DND-41 (cell line): ENCODE results near the gene ST6GALNAC3.

ENCODE experiments used
- ATAC-seq: fragments of 200-7000 bp; cut with Tn5 transposase; 3 replicates; pipeline ENCODE4 v1.9.1; 2021; ENCODE audit warnings: low read depth; ENCODE audit not compliant: insufficient read depth
- DNase-seq: peaks from one replicate; pipeline ENCODE4 v3.0.0-alpha.2; 2020
- H2AFZ ChIP-seq: 2 replicates; pipeline ENCODE4 v1.6.0; 2012; ENCODE audit warnings: low read depth, low read length
- H3K27ac ChIP-seq: 2 replicates; pipeline ENCODE4 v1.5.1; 2012; ENCODE audit warnings: low read length, inconsistent platforms
- H3K27me3 ChIP-seq: fragments of 200-600 bp; sonication (generic); 2 replicates; pipeline ENCODE4 v1.6.0; 2012; ENCODE audit warnings: low read length, mild to moderate bottlenecking, inconsistent platforms; ENCODE audit not compliant: insufficient read depth, poor library complexity
- H3K36me3 ChIP-seq: 2 replicates; pipeline ENCODE4 v1.5.1; 2012; ENCODE audit warnings: low read length, inconsistent platforms; ENCODE audit not compliant: insufficient read depth
- H3K4me1 ChIP-seq: 2 replicates; pipeline ENCODE4 v1.5.1; 2012; ENCODE audit warnings: mild to moderate bottlenecking, low read length; ENCODE audit not compliant: insufficient read depth
- H3K4me2 ChIP-seq: 2 replicates; pipeline ENCODE4 v1.6.0; 2012; ENCODE audit warnings: mild to moderate bottlenecking, moderate library complexity, low read length, inconsistent platforms; ENCODE audit not compliant: insufficient read depth
- H3K4me3 ChIP-seq, 2 experiments: fragments of 200-600 bp in 1 of 2; shearing (Covaris generic) in 1 of 2; 2 replicates each; pipeline ENCODE4 v1.5.1; 2012 to 2016; ENCODE audit warnings: inconsistent platforms in 2 of 2, low read length in 2 of 2, mild to moderate bottlenecking in 2 of 2, low read depth in 1 of 2, moderate library complexity in 1 of 2
- H3K79me2 ChIP-seq: 2 replicates; pipeline ENCODE4 v1.6.0; 2012; ENCODE audit warnings: low read length, inconsistent platforms; ENCODE audit not compliant: insufficient read depth
- H3K9ac ChIP-seq: 2 replicates; pipeline ENCODE4 v1.6.0; 2012; ENCODE audit warnings: low read depth, mild to moderate bottlenecking, inconsistent platforms, low read length, moderate library complexity
- H3K9me3 ChIP-seq: 2 replicates; pipeline ENCODE4 v1.5.1; 2012; ENCODE audit warnings: low read length, moderate library complexity, mild to moderate bottlenecking, inconsistent platforms; ENCODE audit not compliant: insufficient read depth, severe bottlenecking
- H4K20me1 ChIP-seq: 2 replicates; pipeline ENCODE4 v1.6.0; 2012; ENCODE audit warnings: low read length; ENCODE audit not compliant: insufficient read depth
- EZH2 ChIP-seq: IDR thresholded peaks from 3 replicates; pipeline ENCODE4 v1.6.1; 2012; ENCODE audit warnings: borderline replicate concordance, low read depth, mild to moderate bottlenecking, moderate library complexity, low read length, inconsistent platforms; ENCODE audit not compliant: severe bottlenecking
- TF ChIP-seq, protein P1 (sequence below): IDR thresholded peaks from 2 replicates; pipeline ENCODE4 v1.5.1; 2012; ENCODE audit warnings: borderline replicate concordance, low read length, moderate library complexity, mild to moderate bottlenecking; ENCODE audit not compliant: poor library complexity, severe bottlenecking; ENCODE audit errors: extremely low read depth

The ST6GALNAC3 gene

DNA sequence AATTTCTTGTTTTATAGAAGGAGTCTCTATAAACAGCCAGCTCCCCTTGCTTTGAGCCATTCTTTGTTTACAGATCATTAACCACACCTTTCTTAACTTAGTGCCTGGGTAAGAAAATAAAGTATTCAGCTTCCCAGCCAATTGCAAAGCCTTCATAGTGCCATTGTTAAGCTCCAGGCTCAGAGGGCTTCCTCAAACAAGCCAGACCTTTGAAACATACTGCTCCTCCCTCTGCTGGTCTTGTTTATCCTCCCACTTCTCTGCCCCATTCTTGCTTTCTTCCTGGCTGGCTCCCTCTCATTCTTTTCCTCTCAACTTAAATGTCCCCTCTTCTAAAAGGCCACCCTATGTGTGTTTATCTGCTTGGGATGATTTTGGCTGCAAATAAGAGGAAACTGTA is 473.4 kb downstream of the ST6GALNAC3 start:
- H3K9me3 ChIP-seq, result no peaks in the 10 kb centered on the region
- H2AFZ ChIP-seq, result no peak overlapping the region
- H3K4me1 ChIP-seq, result no peaks in the 10 kb centered on the region
- no peak overlapping the region for H3K27ac ChIP-seq
- no peaks in the 10 kb centered on the region for H3K27me3 ChIP-seq
- no peaks in the 10 kb centered on the region for H4K20me1 ChIP-seq
- TF ChIP-seq, protein P1, sequence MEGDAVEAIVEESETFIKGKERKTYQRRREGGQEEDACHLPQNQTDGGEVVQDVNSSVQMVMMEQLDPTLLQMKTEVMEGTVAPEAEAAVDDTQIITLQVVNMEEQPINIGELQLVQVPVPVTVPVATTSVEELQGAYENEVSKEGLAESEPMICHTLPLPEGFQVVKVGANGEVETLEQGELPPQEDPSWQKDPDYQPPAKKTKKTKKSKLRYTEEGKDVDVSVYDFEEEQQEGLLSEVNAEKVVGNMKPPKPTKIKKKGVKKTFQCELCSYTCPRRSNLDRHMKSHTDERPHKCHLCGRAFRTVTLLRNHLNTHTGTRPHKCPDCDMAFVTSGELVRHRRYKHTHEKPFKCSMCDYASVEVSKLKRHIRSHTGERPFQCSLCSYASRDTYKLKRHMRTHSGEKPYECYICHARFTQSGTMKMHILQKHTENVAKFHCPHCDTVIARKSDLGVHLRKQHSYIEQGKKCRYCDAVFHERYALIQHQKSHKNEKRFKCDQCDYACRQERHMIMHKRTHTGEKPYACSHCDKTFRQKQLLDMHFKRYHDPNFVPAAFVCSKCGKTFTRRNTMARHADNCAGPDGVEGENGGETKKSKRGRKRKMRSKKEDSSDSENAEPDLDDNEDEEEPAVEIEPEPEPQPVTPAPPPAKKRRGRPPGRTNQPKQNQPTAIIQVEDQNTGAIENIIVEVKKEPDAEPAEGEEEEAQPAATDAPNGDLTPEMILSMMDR, result no peak
- TF ChIP-seq EZH2, result no peak
- ATAC-seq (no peak), DNase-seq (no peak)
- H3K79me2 ChIP-seq, result no peaks in the 10 kb centered on the region
- no peaks in the 10 kb centered on the region for H3K36me3 ChIP-seq
- H3K9ac ChIP-seq, result no peak overlapping the region
- H3K4me3 ChIP-seq, result no peak overlapping the region
- H3K4me2 ChIP-seq, result no peak overlapping the region

DNA sequence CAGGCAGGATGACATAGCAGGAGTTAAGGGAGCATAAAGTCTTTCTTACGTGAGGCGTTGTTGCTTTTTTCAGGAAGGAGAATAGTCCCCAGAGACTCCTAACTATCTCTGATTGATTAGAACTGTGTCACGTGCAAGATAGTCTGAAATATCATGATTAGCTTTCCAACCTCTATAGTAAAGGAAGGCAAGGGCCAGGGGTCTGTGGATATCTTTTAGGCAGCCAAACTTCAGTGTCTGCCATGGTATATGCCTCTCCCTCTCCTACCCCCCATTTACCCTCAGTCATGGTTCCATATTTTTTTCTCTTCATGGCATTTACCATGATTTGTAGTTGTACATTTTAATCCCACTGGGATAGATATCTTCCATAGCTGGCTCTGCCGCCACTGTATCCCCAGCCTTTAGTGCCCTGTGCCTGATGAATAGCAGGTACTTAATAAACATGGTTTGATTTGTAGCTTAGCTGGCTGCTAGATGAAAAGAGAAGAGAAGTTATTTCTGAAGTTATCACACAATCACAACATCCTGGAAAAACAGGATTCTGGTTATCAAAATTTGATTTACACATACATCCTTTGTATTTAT is 474.1 kb downstream of the ST6GALNAC3 start:
- no peaks in the 10 kb centered on the region for H4K20me1 ChIP-seq
- TF ChIP-seq, protein P1, result no peak
- no peak for TF ChIP-seq EZH2
- no peak overlapping the region for H3K9ac ChIP-seq
- H3K9me3 ChIP-seq, result no peaks in the 10 kb centered on the region
- H3K27ac ChIP-seq, result no peak overlapping the region
- no peak overlapping the region for H2AFZ ChIP-seq
- H3K4me3 ChIP-seq, result no peak overlapping the region
- H3K36me3 ChIP-seq, result no peaks in the 10 kb centered on the region
- DNase-seq (no peak), ATAC-seq (no peak)
- H3K4me2 ChIP-seq, result no peak overlapping the region
- H3K79me2 ChIP-seq, result no peaks in the 10 kb centered on the region
- H3K4me1 ChIP-seq, result no peaks in the 10 kb centered on the region
- no peaks in the 10 kb centered on the region for H3K27me3 ChIP-seq

DNA sequence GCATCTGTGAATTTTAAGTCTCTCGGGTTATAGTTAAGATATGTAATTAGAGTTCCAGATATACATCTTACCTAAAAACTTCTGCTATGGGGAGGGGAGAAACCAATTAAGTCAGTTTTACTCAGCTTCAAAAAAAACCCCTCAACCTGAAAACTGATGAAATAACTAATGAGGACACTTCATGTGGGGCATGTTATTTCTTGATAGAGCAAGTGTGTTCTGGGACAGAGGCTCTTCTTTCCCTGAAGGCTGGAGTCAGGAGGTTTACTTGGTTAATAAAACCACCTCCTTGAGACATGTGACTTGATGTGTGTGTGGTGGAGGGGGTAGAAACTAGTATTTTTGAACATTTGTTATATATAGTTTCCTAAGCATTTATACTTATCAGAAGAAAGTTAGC is 479.7 kb downstream of the ST6GALNAC3 start:
- no peak overlapping the region for H2AFZ ChIP-seq
- no peak for ATAC-seq
- TF ChIP-seq, protein P1, result no peak
- no peak for TF ChIP-seq EZH2
- no peaks in the 10 kb centered on the region for H3K4me1 ChIP-seq
- H3K9ac ChIP-seq, result no peak overlapping the region
- no peaks in the 10 kb centered on the region for H3K9me3 ChIP-seq
- no peak overlapping the region for H3K4me3 ChIP-seq
- DNase-seq, result no peak
- no peaks in the 10 kb centered on the region for H3K79me2 ChIP-seq
- H3K27me3 ChIP-seq, result no peaks in the 10 kb centered on the region
- H3K27ac ChIP-seq, result no peak overlapping the region
- no peaks in the 10 kb centered on the region for H3K36me3 ChIP-seq
- no peak overlapping the region for H3K4me2 ChIP-seq
- H4K20me1 ChIP-seq, result no peaks in the 10 kb centered on the region
